ENCODE results near the gene ETDB.

DNA sequence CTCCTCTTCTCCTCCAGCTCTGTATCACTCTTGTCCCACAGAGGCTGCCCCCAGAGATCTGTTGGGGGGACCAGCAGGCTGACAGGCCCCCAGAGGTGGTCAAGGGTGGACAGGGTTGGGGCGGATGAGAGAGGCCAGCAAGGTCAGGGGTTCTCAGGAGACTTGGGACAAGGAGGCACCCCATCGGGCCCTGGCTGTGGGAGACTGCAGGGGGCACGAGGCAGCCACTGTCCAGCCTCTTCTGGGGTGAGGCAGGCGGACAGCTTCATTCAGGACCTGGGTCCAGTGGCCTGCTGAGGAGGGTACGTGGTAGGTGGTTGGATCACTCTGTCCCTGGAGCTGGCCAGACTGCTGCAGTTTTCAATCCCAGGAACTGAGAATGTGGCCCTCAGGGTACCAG, 24.6 kb downstream of the ETDB start:
- TF ChIP-seq, protein P1, sequence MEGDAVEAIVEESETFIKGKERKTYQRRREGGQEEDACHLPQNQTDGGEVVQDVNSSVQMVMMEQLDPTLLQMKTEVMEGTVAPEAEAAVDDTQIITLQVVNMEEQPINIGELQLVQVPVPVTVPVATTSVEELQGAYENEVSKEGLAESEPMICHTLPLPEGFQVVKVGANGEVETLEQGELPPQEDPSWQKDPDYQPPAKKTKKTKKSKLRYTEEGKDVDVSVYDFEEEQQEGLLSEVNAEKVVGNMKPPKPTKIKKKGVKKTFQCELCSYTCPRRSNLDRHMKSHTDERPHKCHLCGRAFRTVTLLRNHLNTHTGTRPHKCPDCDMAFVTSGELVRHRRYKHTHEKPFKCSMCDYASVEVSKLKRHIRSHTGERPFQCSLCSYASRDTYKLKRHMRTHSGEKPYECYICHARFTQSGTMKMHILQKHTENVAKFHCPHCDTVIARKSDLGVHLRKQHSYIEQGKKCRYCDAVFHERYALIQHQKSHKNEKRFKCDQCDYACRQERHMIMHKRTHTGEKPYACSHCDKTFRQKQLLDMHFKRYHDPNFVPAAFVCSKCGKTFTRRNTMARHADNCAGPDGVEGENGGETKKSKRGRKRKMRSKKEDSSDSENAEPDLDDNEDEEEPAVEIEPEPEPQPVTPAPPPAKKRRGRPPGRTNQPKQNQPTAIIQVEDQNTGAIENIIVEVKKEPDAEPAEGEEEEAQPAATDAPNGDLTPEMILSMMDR (IDR thresholded peaks at IDR 0.05), result no peak
- TF ChIP-seq POLR2A (IDR thresholded peaks at IDR 0.05) (no peak), POLR2AphosphoS5 (IDR thresholded peaks at IDR 0.05) (no peak)
